GM12874 (cell line): Measurements from ENCODE around the gene COL4A6.

Source experiments
- TF ChIP-seq, protein P1 (sequence below): IDR thresholded peaks from 2 replicates; pipeline ENCODE4 v1.5.1; 2011; ENCODE audit warnings: low read depth, mild to moderate bottlenecking, control low read depth, low read length, moderate library complexity; ENCODE audit not compliant: insufficient read depth

Gene COL4A6

DNA sequence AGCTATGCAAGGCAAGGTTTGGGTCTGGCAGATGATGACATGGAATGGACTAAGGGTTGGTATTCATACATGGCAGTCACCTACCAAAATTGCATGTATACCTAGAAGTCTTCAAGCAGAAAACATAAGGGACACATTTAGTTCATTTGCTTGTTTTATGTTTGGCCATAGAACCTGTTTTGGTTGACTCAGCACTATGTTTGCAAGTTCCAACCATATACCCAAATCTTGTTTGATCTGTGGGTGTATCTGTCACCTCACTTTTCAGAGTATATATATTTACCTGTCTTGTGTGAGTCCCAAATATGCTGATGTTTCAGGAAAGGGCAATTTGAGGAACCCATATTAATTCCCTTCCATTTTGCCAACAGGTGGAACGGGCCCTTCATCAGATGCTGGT is 307.3 kb downstream of the COL4A6 start:
- TF ChIP-seq, protein P1, sequence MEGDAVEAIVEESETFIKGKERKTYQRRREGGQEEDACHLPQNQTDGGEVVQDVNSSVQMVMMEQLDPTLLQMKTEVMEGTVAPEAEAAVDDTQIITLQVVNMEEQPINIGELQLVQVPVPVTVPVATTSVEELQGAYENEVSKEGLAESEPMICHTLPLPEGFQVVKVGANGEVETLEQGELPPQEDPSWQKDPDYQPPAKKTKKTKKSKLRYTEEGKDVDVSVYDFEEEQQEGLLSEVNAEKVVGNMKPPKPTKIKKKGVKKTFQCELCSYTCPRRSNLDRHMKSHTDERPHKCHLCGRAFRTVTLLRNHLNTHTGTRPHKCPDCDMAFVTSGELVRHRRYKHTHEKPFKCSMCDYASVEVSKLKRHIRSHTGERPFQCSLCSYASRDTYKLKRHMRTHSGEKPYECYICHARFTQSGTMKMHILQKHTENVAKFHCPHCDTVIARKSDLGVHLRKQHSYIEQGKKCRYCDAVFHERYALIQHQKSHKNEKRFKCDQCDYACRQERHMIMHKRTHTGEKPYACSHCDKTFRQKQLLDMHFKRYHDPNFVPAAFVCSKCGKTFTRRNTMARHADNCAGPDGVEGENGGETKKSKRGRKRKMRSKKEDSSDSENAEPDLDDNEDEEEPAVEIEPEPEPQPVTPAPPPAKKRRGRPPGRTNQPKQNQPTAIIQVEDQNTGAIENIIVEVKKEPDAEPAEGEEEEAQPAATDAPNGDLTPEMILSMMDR, result no peak

DNA sequence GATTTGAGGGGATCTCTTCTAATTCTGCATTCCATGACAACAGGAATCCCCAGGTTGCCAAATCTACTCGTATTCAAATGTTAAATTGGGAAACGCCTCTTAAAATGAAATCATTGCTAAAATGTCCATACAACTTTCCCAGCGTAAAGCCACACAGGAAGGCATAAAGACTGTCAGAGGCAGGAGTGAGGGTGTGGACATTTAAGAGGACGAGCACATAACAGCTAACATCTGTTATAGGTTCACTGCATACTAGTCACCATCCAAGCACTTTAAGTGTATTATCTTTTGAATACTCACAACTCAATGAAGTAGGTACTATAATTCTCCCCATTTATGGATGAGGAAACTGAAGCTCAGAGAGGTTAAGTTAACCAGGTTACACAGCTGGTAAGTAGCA is 311.1 kb downstream of the COL4A6 start:
- TF ChIP-seq, protein P1, result no peak

DNA sequence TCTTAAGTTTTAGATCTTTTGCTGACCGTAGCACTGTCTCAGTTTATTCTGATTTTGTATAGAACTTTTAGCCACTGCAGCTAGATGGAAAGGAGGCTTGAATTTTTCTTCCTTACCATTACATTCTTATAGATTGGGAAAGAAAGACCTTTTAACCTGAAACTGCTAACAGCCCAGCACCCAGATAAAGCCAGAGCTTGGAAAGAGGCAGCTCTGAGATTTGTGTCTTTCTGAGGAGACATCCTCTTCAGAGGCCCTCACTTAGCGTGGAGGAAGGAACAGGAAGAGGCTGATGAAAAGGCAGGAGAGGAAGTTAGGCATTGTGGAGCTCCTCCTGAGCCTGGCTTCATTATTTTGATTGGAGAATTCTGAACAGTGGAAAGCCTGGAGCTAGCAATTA is 311.6 kb downstream of the COL4A6 start:
- TF ChIP-seq, protein P1, result no peak

DNA sequence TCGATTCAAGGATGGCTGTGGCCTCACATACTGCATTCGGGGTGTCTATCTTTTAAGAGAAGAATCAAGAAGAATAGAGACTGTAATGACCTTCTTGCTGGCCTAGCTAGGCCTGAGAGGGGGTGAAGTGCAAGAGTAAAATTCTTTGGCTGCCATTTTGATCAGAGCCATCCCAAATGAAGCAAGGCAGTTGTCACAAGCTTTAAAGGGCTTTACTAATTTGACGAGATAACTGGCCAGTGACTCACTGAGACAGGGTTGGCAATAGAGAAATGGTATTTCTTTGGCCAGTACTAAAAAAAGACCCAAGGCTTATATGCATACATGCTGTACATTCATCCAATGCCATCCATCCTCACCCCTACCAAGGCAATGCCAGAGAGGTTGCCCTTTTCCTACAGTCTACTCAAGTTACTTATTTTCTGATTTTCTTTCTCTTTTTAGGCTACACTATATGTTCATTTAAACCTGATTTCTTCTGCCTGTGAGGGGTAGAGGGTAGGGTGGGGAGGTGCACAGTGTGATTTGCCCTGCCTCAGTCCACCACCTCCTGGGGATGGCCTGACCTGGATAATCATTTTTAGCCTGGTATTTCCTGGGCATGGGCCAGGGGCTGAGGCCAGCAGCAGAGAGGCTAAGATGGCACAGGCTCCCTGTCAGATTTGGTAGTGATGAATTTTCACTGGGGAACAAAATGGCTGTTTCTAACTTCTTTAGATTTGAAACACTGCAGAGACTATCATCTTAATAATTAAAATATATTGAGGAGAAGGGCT is 314.4 kb downstream of the COL4A6 start:
- TF ChIP-seq, protein P1, result no peak

DNA sequence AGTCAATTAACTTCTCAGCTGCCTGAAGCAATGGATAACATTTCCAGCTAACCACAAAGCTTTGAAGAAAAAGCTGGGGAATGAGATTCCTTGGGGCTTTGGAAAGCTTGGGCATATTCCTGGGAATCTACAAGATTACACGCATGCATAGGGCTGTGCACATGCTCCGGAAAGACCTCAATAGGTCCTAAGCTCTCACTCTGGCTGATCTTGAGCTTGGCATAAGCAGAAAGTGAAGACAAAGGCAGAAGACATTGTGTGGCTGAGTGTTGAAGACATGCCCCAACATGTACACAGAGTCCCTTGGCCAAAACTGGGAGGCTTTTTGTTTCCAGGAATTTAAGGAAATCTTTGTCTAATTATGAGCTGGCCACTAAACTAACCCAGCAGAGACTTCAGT is 315.5 kb downstream of the COL4A6 start:
- TF ChIP-seq, protein P1, result no peak

DNA sequence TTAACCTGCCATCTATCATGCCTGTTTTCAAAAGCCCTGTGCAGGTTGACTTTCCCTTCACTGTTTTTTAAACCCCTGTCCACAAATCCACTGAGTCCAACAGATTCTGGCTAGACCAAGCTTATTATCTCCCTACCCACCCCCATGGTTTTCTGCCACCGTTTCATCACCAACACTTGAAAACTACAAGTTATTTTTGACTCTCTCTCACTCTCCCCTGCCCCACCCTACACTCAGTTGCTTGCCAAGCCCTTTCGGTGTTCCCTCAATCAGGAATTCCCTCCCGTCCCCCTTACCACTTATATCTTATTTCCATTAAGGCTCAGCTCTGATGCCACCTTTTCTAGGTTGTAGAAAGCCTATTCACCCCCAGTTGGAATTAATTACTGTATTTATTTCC is 316.9 kb downstream of the COL4A6 start:
- TF ChIP-seq, protein P1, result no peak

DNA sequence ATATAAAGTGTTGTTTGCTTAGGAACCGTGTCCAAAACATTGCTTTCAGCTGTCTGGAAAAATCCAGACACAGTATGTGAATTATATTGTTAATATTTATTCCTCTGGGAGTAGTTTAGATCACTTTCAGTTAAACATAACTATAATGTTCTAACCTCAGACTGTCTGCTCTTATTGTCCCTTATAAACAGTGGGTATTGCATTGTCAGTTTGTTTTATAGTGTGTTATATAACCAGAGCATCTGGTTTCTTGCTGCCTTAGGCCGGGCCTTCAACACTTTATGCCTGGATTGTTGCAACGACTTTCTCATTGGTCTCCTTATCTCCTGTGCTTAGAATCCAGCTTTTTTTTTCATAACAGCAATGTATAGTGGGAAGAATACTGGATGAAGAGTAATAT is 320.2 kb downstream of the COL4A6 start:
- TF ChIP-seq, protein P1, result no peak

DNA sequence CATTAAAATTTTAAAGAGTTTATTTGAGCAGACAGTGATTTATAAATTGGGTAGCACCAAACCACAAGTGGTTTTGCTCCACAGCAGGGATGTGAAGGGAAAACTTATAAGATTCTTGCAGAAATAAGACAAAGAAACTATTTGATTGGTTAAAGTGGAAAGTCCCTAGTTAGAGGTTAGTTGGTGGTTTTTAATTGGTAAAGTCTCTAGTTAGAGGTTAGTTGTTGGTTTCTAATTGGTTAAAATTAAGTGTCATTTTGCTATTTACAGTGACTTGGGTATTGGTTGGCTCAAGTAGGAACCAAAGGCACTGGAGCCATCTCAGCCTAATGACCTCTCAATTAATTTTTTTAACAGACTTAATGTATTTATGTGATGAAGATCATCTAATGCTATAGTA is 323.7 kb downstream of the COL4A6 start:
- TF ChIP-seq, protein P1, result no peak
